ENCODE data around the gene ZNF554. TPM values are rescaled to one million over a fixed set of nuclear protein-coding genes. Genes with fewer than 3 reads are reported as not detected.

ZNF554 gene
- total and polyA plus RNA-seq, 4 donors = 0.94 to 3.3 (median 2.1) TPM

- TF ChIP-seq REST (IDR thresholded peaks at IDR 0.05) (no peak), FOXA1 (IDR thresholded peaks at IDR 0.05) (no peak), TAF1 (conservative IDR thresholded peaks at IDR 0.05) (no peak)
Measured at GRCh38 chr19:2822846-2823245, 3.2 kb downstream of the ZNF554 start (continued).

GRCh38 chr19:2823646-2824045 is 4.0 kb downstream of the ZNF554 start:
- Histone ChIP-seq H3K36me3 (ENCODE audit: control insufficient read depth in 4 of 4, insufficient read depth in 3 of 4, low read depth in 1 of 4, low read length in 3 of 4) (peaks cover 0 to 33% (median 17%) of the 10 kb centered on the region in 4 donors), H3K9me3 (ENCODE audit: control insufficient read depth in 4 of 4, low read length in 3 of 4) (peaks cover 0 to 16% (median 14%) of the 10 kb centered on the region in 4 donors), H3K27me3 (ENCODE audit: control insufficient read depth in 4 of 4, insufficient read depth in 4 of 4, low read length in 3 of 4) (no peaks in the 10 kb centered on the region), H3K4me3 (ENCODE audit: low read depth in 1 of 3, low read length in 3 of 3) (no peak overlapping the region), H3K27ac (ENCODE audit: low read depth in 1 of 2, low read length in 2 of 2) (no peak overlapping the region), H3K4me1 (ENCODE audit: control insufficient read depth in 4 of 4, insufficient read depth in 4 of 4, low read length in 3 of 4) (peaks cover 0 to 12% (median 4%) of the 10 kb centered on the region in 4 donors), H3K9ac (ENCODE audit: low read depth in 1 of 2, low read length in 2 of 2) (no peak overlapping the region)
- 87% methylated on average over 9 of the region's 9 CpGs for WGBS
- no peak for TF ChIP-seq YY1 (IDR thresholded peaks at IDR 0.05)
- no peak for TF ChIP-seq ZBTB33 (IDR thresholded peaks at IDR 0.05)
- TF ChIP-seq JUND (IDR thresholded peaks at IDR 0.05) = no peak
- no peak for TF ChIP-seq HNF4G (IDR thresholded peaks at IDR 0.05)
- no peak for TF ChIP-seq REST (IDR thresholded peaks at IDR 0.05)
- no peak for TF ChIP-seq FOXA1 (IDR thresholded peaks at IDR 0.05)
- no peak for TF ChIP-seq SP1 (IDR thresholded peaks at IDR 0.05)
- TF ChIP-seq FOXA2 (IDR thresholded peaks at IDR 0.05) = no peak
- no peak for TF ChIP-seq ATF3 (IDR thresholded peaks at IDR 0.05)
- TF ChIP-seq HNF4A (conservative IDR thresholded peaks at IDR 0.05) = no peak
- no peak for TF ChIP-seq TAF1 (conservative IDR thresholded peaks at IDR 0.05)
- TF ChIP-seq GABPA (IDR thresholded peaks at IDR 0.05 in 1 of 2, conservative IDR thresholded peaks at IDR 0.05 in 1 of 2) = no peak
- TF ChIP-seq RAD21 (IDR thresholded peaks at IDR 0.05) = no peak
- no peak for TF ChIP-seq MAX (IDR thresholded peaks at IDR 0.05)
- no peak for DNase-seq (ENCODE audit: low spot score)
